ENCODE data around the gene KIF1A. TPM values are rescaled to one million over a fixed set of nuclear protein-coding genes. Genes with fewer than 3 reads are reported as not detected.

The KIF1A gene
- total and polyA plus RNA-seq, 8 donors: 0.42 to 6.4 (median 1.9) TPM

- Histone ChIP-seq H3K4me1 (no peaks in the 10 kb centered on the region), H3K4me3 (no peak overlapping the region), H3K27ac (no peak overlapping the region), H3K27me3 (peaks cover 0 to 5% of the 10 kb centered on the region in 2 donors), H3K9me3 (no peaks in the 10 kb centered on the region), H3K36me3 (no peaks in the 10 kb centered on the region)
- TF ChIP-seq CTCF (IDR thresholded peaks at IDR 0.05): no peak
- intact Hi-C loops (cut with DNase I): no loop called here
- peak in 1 of 4 donors; percentile 62 for DNase-seq
- ATAC-seq: no peak
Measured at GRCh38 chr2:240725266-240725665, 94.8 kb downstream of the KIF1A start.

GRCh38 chr2:240724431-240724830 is 95.6 kb downstream of the KIF1A start:
- H3K4me1 ChIP-seq: no peaks in the 10 kb centered on the region
- no peak overlapping the region for H3K27ac ChIP-seq
- TF ChIP-seq CTCF (IDR thresholded peaks at IDR 0.05): no peak
- ATAC-seq (no peak), DNase-seq (peak in 1 of 4 donors; percentile 57)
- intact Hi-C loops (cut with DNase I): no loop called here
- no peaks in the 10 kb centered on the region for H3K9me3 ChIP-seq
- no peak overlapping the region for H3K4me3 ChIP-seq
- no peaks in the 10 kb centered on the region for H3K27me3 ChIP-seq
- no peaks in the 10 kb centered on the region for H3K36me3 ChIP-seq

GRCh38 chr2:240723851-240724250 is 96.2 kb downstream of the KIF1A start:
- intact Hi-C loops (cut with DNase I): no loop called here
- H3K27me3 ChIP-seq: no peaks in the 10 kb centered on the region
- no peak for TF ChIP-seq CTCF (IDR thresholded peaks at IDR 0.05)
- no peaks in the 10 kb centered on the region for H3K36me3 ChIP-seq
- no peak overlapping the region for H3K27ac ChIP-seq
- no peaks in the 10 kb centered on the region for H3K9me3 ChIP-seq
- no peaks in the 10 kb centered on the region for H3K4me1 ChIP-seq
- ATAC-seq (no peak), DNase-seq (peak in 1 of 4 donors; percentile 48)
- H3K4me3 ChIP-seq: no peak overlapping the region

- no peak for TF ChIP-seq CTCF (IDR thresholded peaks at IDR 0.05)
- H3K4me3 ChIP-seq: no peak overlapping the region
- H3K9me3 ChIP-seq: no peaks in the 10 kb centered on the region
- H3K4me1 ChIP-seq: no peaks in the 10 kb centered on the region
- ATAC-seq: no peak
- H3K27me3 ChIP-seq: no peaks in the 10 kb centered on the region
- H3K27ac ChIP-seq: no peak overlapping the region
- peak in 1 of 4 donors; percentile 76 for DNase-seq
- H3K36me3 ChIP-seq: no peaks in the 10 kb centered on the region
- intact Hi-C loops (cut with DNase I): no loop called here
Measured at GRCh38 chr2:240722796-240723735, 97.0 kb downstream of the KIF1A start.

- TF ChIP-seq CTCF (IDR thresholded peaks at IDR 0.05): no peak
Measured at GRCh38 chr2:240722376-240722775, 97.6 kb downstream of the KIF1A start.

More at GRCh38 chr2:240722376-240722775, 97.6 kb downstream of the KIF1A start:
- Histone ChIP-seq H3K27ac (no peak overlapping the region), H3K4me3 (no peak overlapping the region), H3K4me1 (no peaks in the 10 kb centered on the region), H3K27me3 (no peaks in the 10 kb centered on the region), H3K9me3 (no peaks in the 10 kb centered on the region), H3K36me3 (no peaks in the 10 kb centered on the region)
- ATAC-seq (no peak), DNase-seq (peak in 1 of 4 donors; percentile 76)
- intact Hi-C loops (cut with DNase I): no loop called here
